GF-D8 (cell line): ENCODE measurements around the gene SHC1.

Source experiments
- DNase-seq: peaks from one replicate; lab custom pipeline; 2025; lab: John Stamatoyannopoulos, UW

SHC1 gene

DNA sequence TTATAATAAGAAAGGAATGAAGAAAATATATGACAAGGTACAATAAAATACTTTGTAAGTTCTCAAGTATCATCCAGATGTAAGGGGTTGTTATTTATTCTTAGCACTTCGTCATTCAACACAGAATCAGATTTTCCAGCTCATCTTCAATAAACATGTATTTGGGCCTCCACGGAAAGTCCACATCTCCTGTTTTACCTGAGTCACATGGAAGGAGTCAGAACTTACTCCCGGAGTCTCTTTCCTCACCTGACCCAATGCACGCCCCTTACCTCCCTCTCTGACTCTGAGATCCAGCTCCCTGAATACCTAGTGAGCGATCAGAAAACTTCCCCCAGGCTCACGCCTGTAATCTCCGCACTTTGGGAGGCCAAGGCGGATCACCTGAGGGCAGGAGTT, 32.6 kb downstream of the SHC1 start:
- no peak for DNase-seq

DNA sequence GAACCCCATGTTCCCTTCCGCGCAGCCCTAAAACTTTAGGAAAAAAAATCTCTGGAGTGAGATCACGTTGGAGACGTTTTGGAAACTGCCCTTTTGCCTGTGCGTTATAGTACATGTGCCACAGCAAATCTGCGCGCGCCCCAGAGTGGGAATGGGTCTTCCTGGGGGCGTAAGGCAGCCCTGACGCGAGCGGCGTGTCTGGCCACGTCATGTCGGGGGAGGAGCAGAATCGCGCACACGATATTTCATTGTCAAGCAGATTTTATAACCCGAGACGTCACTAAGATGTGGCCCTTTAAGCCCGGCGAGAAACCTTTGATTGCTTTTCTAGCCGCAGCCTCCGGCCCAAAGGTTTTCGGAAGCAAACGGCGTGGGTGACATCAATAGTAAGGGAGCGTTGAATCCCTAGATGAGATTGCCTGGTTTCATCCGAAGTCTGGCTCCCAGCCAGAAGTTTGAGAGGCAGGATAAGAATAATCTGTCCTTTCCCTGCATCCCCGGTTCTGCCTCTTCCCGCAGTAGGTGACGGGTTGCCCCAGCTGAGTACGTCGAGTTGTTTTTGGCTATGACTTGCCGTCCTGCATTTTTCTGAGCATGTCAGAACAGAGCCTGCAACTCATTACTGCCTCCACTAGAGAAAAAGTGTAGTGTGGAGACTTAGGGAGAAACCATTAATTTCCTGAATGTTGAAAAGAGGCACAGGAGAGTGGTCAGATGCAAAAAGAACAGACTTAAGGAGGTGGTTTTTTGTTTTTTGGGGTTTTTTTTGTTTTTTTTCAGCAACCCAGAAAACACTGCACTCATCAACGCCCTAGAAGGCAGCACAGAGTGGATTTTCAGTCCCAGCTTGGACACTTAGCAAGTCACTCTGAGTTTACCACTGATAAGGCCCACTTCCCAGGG, 33.2 kb downstream of the SHC1 start:
- peak; percentile 78 for DNase-seq

GRCh38 chr1:154936555-154937084, 33.9 kb downstream of the SHC1 start, which contains the start of gene PMVK:
Gene PMVK, minus strand, starts transcription at chr1:154936719. Its CDS starts 34 bp downstream, at chr1:154936685.
- DNase-seq, result peak; percentile 87

DNA sequence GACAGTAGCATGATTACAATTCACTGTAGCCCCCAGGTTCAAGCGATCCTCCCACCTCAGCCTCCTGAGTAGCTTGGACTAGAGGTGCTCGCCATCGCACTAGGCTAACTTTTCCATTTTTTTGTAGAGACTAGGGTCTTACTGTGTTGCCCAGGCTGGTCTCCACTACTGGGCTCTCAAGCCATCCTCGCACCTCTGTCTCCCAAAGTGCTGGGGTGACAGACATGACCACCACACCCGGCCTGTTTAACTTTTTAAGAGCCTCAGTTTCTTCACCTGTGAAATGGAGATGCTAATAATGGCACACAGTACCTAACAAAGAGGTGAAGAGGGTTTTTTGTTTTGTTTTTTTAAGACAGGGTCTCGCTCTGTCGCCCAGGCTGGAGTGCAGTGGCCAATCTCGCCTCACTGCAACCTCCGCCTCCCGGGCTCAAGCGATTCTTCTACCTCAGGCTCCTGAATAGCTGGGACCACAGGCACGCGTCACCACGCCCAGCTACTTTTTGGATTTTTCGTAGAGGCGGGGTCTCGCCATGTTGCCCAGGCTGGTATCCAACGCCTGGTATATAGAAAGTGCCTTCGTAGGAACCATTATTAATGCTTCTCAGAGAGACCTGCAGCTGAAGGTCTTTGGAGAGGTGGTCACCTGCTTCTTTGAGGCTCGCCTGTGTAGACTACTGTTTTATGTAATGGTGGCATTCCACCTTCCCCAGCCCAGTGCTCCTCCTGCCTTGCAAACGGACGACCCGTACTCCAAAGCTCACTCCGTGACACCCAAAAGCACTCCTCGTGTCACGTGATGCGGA, 34.6 kb downstream of the SHC1 start:
- DNase-seq, result no peak

DNA sequence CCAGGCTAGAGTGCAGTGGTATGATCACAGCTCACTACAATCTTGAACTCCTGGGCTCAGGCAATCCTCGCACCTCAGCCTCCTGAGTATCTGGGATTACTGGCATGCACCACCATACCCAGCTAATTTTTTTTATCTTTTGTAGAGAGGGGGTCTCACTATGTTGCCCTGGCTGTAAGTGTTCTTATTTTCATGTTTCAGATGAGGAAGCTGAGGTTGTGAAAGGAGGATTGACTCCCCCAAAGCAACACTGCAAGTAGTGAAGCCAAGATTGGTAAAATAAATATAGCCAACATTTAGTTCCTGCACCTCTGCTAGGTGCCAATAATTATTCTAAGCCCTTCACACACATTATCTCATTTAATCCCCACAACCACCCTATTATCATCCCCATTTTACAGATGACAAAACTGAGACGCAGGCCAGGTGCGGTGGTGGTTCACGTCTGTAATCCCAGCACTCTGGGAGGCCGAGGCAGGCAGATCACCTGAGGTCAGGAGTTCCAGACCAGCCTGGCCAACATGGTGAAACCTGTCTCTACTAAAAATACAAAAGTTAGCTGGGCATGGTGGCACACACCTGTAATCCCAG, 36.1 kb downstream of the SHC1 start:
- no peak for DNase-seq

GRCh38 chr1:154931940-154932487, 38.5 kb downstream of the SHC1 start:
- no peak for DNase-seq

- DNase-seq, result no peak
Measured at GRCh38 chr1:154926201-154926600, 44.3 kb downstream of the SHC1 start.

DNA sequence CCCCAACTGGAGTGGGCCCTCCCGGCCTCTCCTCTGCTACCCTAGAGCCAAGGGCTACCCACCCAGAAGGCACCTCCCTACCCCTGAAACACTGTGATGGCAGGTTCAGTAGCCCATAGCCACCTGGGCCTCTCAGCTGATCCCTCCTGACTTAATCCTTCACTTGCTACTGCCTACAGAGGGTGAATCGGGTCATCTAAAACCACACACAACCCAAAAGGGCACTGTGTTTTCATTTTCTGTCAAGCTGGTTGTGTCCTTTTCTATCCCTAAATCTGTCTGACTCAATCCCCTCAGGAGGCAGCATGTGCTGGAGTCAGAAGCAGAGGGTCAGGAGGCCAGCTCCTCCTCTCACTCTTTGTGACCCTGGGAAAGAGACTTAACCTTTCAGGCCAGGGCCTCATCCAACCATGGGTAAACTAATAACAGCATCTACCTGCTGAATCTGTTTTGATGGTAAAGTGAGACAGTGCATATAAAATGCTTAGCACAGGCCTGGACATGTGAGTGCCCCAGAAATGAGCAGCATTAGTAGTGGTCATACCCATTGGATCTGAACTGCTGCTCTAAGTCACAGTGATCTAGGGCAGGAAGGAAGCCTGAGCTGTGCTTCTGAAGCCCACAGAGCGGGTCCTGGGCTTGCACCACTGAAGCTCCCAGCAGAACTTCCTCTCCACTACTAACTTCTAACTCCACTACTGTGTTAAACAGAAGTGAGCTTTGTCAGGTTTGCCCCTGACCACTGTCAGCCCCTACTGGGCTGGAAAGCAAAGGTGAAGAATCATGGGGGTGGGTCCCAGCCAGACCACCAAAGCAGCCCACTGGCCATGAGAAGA, 45.0 kb downstream of the SHC1 start:
- DNase-seq, result peak; percentile 65

- DNase-seq, result no peak
Measured at GRCh38 chr1:154923695-154924094, 46.9 kb downstream of the SHC1 start.

- DNase-seq, result no peak
Measured at GRCh38 chr1:154913273-154913672, 57.3 kb downstream of the SHC1 start.

GRCh38 chr1:154912755-154913154, 57.8 kb downstream of the SHC1 start:
- DNase-seq, result no peak
